GM10266 (cell line): ENCODE data around the gene MACROD2.

Source experiments
- DNase-seq: peaks from one replicate; pipeline ENCODE4 v3.0.0; 2012; ENCODE audit errors: extremely low spot score
- CTCF ChIP-seq: IDR thresholded peaks from 2 replicates; pipeline ENCODE4 v1.5.1; 2012; ENCODE audit warnings: mild to moderate bottlenecking, low read depth; ENCODE audit not compliant: control insufficient read depth, insufficient read depth; ENCODE audit errors: missing control alignments

Gene MACROD2

GRCh38 chr20:14958626-14959025, 963.3 kb downstream of the MACROD2 start:
- no peak for DNase-seq
- TF ChIP-seq CTCF, result no peak

DNA sequence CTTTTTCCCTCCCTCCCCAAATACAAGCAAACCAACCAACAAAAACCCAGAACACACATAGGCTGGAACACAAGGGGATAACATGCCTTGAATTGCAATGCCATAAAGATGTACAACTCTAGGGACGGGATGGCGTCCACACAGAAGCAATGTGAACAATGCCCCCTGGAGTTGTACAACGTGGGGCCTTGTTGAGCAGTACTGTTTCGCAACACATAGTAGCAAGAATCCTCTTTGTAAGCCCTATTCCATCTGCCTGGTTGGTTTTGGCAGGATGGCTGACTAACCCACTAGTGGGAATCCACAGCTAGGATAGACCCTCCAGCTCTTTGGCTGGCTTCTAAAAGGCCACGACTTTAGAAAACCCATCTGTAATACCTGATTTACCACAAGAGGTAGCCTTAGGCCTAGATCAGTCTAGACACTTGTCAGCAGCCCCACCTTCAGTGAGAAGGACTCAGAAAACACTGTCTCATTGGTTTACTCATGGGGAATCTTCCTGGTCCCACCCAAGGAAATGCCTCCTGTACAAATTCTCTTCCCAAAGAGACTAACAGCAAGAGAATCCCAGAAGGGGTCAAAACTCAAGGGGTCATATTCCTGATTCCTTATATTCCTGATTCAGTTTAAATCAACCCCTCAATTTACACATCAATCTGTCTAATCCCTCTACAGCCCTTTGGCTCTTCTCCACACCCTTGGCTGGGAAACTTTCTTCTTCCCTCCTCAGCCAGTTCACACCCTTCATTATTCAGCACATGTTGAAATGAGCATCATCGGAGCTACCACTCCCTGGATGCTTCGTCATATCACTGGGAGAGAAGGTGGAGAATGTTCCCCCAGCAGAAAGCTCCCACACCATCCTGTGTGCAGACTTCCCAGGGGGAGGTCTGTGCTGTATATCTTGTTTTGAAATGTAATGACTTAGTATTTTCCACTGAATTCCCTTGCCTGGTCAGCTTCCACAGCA, 964.5 kb downstream of the MACROD2 start:
- TF ChIP-seq CTCF, result no peak
- DNase-seq, result no peak

GRCh38 chr20:14960831-14961230, 965.5 kb downstream of the MACROD2 start:
- DNase-seq, result no peak
- TF ChIP-seq CTCF, result no peak

GRCh38 chr20:14963262-14963663, 967.9 kb downstream of the MACROD2 start:
- no peak for DNase-seq

GRCh38 chr20:14966203-14966602, 970.9 kb downstream of the MACROD2 start:
- TF ChIP-seq CTCF, result no peak
- DNase-seq, result no peak

More at GRCh38 chr20:14963262-14963663, 967.9 kb downstream of the MACROD2 start:
- no peak for TF ChIP-seq CTCF

- no peak for DNase-seq
Observed at GRCh38 chr20:14966808-14967207, 971.5 kb downstream of the MACROD2 start.

More at GRCh38 chr20:14966808-14967207, 971.5 kb downstream of the MACROD2 start:
- no peak for TF ChIP-seq CTCF
